Dedifferentiated amniotic fluid mesenchymal stem cell (primary cell): ENCODE data around the gene WFIKKN1.
A peak's percentile ranks its signal among the peaks of the same experiment; 100 is the strongest.

Source experiments
- DNase-seq: peaks from one replicate; pipeline ENCODE4 v3.0.0-alpha.2; 2016; ENCODE audit errors: extremely low spot score

WFIKKN1 gene

GRCh38 chr16:657487-657886 lies 26.7 kb downstream of the WFIKKN1 start:
- no peak for DNase-seq

GRCh38 chr16:658679-659571 lies 28.1 kb downstream of the WFIKKN1 start:
- no peak for DNase-seq

GRCh38 chr16:659618-660017 lies 28.8 kb downstream of the WFIKKN1 start:
- DNase-seq: no peak

- DNase-seq: no peak
Measured at GRCh38 chr16:660132-660458, 29.3 kb downstream of the WFIKKN1 start.

- peak; percentile 21 for DNase-seq
Measured at GRCh38 chr16:660459-661183, 29.8 kb downstream of the WFIKKN1 start.

GRCh38 chr16:661184-661821 lies 30.5 kb downstream of the WFIKKN1 start:
- no peak for DNase-seq

GRCh38 chr16:662095-662494 lies 31.3 kb downstream of the WFIKKN1 start:
- DNase-seq: no peak

GRCh38 chr16:662597-662996 lies 31.8 kb downstream of the WFIKKN1 start:
- no peak for DNase-seq

- DNase-seq: no peak
Measured at GRCh38 chr16:666572-666971, 35.8 kb downstream of the WFIKKN1 start.

- DNase-seq: no peak
Measured at GRCh38 chr16:667113-667779, 36.5 kb downstream of the WFIKKN1 start.

- peak; percentile 89 for DNase-seq
Measured at GRCh38 chr16:667780-668518, 37.2 kb downstream of the WFIKKN1 start, which contains the start of gene RHOT2. TSS of gene RHOT2 (plus strand) at chr16:668132. CDS start at chr16:668200, 68 bp downstream.

GRCh38 chr16:668519-669171 lies 37.9 kb downstream of the WFIKKN1 start:
- DNase-seq: no peak

- no peak for DNase-seq
Measured at GRCh38 chr16:669666-670065, 38.9 kb downstream of the WFIKKN1 start.

- DNase-seq: no peak
Measured at GRCh38 chr16:670485-671352, 39.9 kb downstream of the WFIKKN1 start.

- DNase-seq: no peak
Measured at GRCh38 chr16:671353-672131, 40.8 kb downstream of the WFIKKN1 start.

- no peak for DNase-seq
Measured at GRCh38 chr16:672371-672770, 41.6 kb downstream of the WFIKKN1 start.

GRCh38 chr16:672851-673250 lies 42.1 kb downstream of the WFIKKN1 start:
- no peak for DNase-seq

- DNase-seq: no peak
Measured at GRCh38 chr16:673399-673991, 42.7 kb downstream of the WFIKKN1 start.
